IPS-18a (cell line): ENCODE data around the gene PYGO2.
"Not testable (repeated sequence)": the region's sequence is repeated elsewhere in the genome, so short reads cannot be mapped to it uniquely, and the experiment has no call there.

ENCODE experiments used
- H3K27ac ChIP-seq: one replicate; pipeline ENCODE4 v1.5.1; 2013; ENCODE audit warnings: low read length
- H3K27me3 ChIP-seq: one replicate; pipeline ENCODE4 v1.6.1; 2013; ENCODE audit warnings: mild to moderate bottlenecking, low read length; ENCODE audit not compliant: control insufficient read depth, insufficient read depth
- H3K36me3 ChIP-seq: one replicate; pipeline ENCODE4 v1.6.1; 2013; ENCODE audit warnings: low read depth, low read length; ENCODE audit not compliant: control insufficient read depth
- H3K4me1 ChIP-seq: one replicate; pipeline ENCODE4 v1.6.1; 2013; ENCODE audit warnings: low read depth, low read length; ENCODE audit not compliant: control insufficient read depth
- H3K4me3 ChIP-seq: one replicate; pipeline ENCODE4 v1.5.1; 2013; ENCODE audit warnings: low read length
- H3K9ac ChIP-seq: one replicate; pipeline ENCODE4 v1.6.1; 2013; ENCODE audit warnings: mild to moderate bottlenecking, low read length, moderate library complexity
- H3K9me3 ChIP-seq: one replicate; pipeline ENCODE4 v1.6.1; 2013; ENCODE audit warnings: low read depth, low read length; ENCODE audit not compliant: control insufficient read depth

The PYGO2 gene

DNA sequence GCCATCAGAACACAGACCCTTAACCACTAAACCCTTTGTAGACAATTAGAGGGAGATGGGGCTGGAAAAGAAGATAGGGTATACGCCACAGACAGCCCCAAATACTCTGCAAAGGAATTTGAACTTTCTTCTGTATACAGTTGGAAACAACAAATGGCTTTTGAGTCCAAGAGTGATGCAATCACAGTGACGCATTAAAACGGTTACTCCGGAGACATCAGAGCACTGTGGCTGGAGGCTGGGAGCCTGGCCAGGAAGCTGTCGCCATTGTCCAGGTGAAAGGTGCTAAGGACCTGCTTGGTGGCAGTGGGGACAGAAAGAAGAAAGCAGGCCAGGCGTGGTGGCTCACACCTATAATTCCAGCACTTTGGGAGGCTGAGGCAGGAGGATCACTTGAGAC lies 25.7 kb upstream of the PYGO2 start:
- H3K36me3 ChIP-seq, result peaks cover 40% of the 10 kb centered on the region
- H3K9me3 ChIP-seq, result no peaks in the 10 kb centered on the region
- peaks cover 5% of the 10 kb centered on the region for H3K4me1 ChIP-seq
- no peak overlapping the region for H3K4me3 ChIP-seq
- H3K27me3 ChIP-seq, result no peaks in the 10 kb centered on the region
- no peak overlapping the region for H3K27ac ChIP-seq
- no peak overlapping the region for H3K9ac ChIP-seq

DNA sequence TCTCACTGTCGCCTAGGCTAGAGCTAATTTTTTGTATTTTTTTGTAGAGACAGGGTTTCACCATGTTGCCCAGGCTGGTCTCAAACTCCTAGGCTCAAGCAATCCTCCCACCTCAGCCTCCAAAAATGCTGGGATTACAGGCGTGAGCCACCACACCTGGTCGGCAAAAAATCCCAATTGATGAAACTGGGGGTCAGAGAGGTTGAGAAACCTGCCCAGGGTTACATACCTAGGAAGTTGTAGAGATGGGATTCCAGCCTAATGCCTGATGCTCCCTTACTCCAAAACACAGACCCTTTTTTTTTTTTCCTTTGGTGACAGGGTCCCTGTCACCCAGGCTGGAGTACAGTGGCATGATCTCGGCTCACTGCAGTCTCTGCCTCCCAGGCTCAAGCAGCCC lies 25.2 kb upstream of the PYGO2 start:
- H3K27me3 ChIP-seq, H3K27ac ChIP-seq, H3K4me3 ChIP-seq, H3K9ac ChIP-seq, H3K4me1 ChIP-seq, H3K9me3 ChIP-seq: not testable (repeated sequence)
- H3K36me3 ChIP-seq, result peaks cover 40% of the 10 kb centered on the region

GRCh38 chr1:154983776-154984466 lies 22.3 kb upstream of the PYGO2 start:
- Histone ChIP-seq H3K27ac (peak overlapping the region; percentile 74), H3K36me3 (peaks cover 31% of the 10 kb centered on the region)

GRCh38 chr1:154982897-154983648 lies 21.5 kb upstream of the PYGO2 start, which contains the start of gene FLAD1:
Gene FLAD1 (plus strand): TSS chr1:154983344. CDS start chr1:154983695, 351 bp downstream.
- Histone ChIP-seq H3K27me3 (no peaks in the 10 kb centered on the region), H3K4me1 (peaks cover 6% of the 10 kb centered on the region), H3K9me3 (no peaks in the 10 kb centered on the region), H3K27ac (peak within 1 kb of the TSS; percentile 92), H3K4me3 (peak within 1 kb of the TSS; percentile 98), H3K9ac (peak within 1 kb of the TSS; percentile 99), H3K36me3 (peaks cover 29% of the 10 kb centered on the region)

More at GRCh38 chr1:154983776-154984466, 22.3 kb upstream of the PYGO2 start:
- Histone ChIP-seq H3K9me3 (no peaks in the 10 kb centered on the region), H3K27me3 (no peaks in the 10 kb centered on the region), H3K9ac (peak overlapping the region; percentile 99), H3K4me3 (peak overlapping the region; percentile 98), H3K4me1 (peaks cover 6% of the 10 kb centered on the region)

DNA sequence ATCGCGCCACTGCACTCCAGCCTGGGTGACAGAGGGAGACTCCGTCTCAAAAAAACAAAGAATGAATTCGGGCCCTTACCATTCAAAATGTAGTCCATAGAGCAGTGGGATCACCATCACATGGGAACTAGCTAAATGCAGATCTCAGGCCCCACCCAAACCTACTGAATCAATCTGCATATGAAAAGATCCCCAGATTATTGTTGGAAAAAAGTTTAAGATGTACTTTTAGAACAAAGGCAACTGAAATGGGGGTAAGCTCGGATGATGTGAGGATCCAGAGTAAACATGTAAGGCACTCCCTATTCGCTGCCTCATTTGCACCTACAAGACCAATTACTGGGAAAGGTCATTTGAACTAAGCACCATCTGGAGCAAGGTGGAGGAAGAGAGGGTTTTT lies 20.8 kb upstream of the PYGO2 start:
- Histone ChIP-seq H3K4me3 (peak overlapping the region; percentile 75), H3K9me3 (no peaks in the 10 kb centered on the region), H3K4me1 (peaks cover 6% of the 10 kb centered on the region), H3K36me3 (peaks cover 26% of the 10 kb centered on the region), H3K9ac (peak overlapping the region; percentile 91), H3K27me3 (no peaks in the 10 kb centered on the region), H3K27ac (peak overlapping the region; percentile 92)

DNA sequence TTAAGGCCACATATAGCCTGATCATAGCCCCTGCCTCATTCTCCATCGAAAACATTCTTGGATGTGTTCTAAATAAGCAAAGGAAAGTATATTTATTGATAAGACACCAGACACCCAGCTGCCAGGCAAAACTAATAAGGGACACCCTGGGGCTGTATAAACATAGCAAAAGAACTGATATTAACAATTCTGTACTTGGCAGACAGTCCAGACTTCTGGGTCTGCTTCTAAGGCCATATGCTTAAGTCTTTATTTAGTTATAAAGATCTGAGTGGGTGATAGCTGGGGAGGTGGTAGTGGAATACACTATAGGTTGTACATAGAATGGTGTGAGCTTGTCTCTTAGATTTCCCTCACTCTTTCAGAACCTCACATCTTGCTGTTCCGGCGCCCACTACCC lies 16.8 kb upstream of the PYGO2 start:
- Histone ChIP-seq H3K9me3 (no peaks in the 10 kb centered on the region), H3K4me1 (peaks cover 18% of the 10 kb centered on the region), H3K9ac (no peak overlapping the region), H3K27me3 (no peaks in the 10 kb centered on the region), H3K36me3 (peaks cover 23% of the 10 kb centered on the region), H3K4me3 (no peak overlapping the region), H3K27ac (no peak overlapping the region)

- not testable (repeated sequence) for H3K27me3 ChIP-seq, H3K9ac ChIP-seq, H3K4me3 ChIP-seq, H3K9me3 ChIP-seq, H3K27ac ChIP-seq
- Histone ChIP-seq H3K36me3 (peaks cover 23% of the 10 kb centered on the region), H3K4me1 (peaks cover 21% of the 10 kb centered on the region)
Observed at GRCh38 chr1:154977762-154978161, 16.2 kb upstream of the PYGO2 start.

GRCh38 chr1:154975409-154976059 lies 14.0 kb upstream of the PYGO2 start:
- H3K4me3 ChIP-seq, result peak overlapping the region; percentile 90

GRCh38 chr1:154974808-154975408 lies 13.3 kb upstream of the PYGO2 start:
- Histone ChIP-seq H3K27me3 (no peaks in the 10 kb centered on the region), H3K4me3 (peak overlapping the region; percentile 90), H3K27ac (peak overlapping the region; percentile 75), H3K4me1 (peaks cover 27% of the 10 kb centered on the region), H3K9me3 (no peaks in the 10 kb centered on the region), H3K36me3 (peaks cover 20% of the 10 kb centered on the region), H3K9ac (peak overlapping the region; percentile 91)

More at GRCh38 chr1:154975409-154976059, 14.0 kb upstream of the PYGO2 start:
- Histone ChIP-seq H3K36me3 (peaks cover 20% of the 10 kb centered on the region), H3K4me1 (peaks cover 27% of the 10 kb centered on the region), H3K9ac (peak overlapping the region; percentile 91), H3K27me3 (no peaks in the 10 kb centered on the region), H3K9me3 (no peaks in the 10 kb centered on the region), H3K27ac (peak overlapping the region; percentile 75)

- peak within 1 kb of the TSS; percentile 90 for H3K4me3 ChIP-seq
- H3K27me3 ChIP-seq, result no peaks in the 10 kb centered on the region
- H3K36me3 ChIP-seq, result peaks cover 15% of the 10 kb centered on the region
- H3K27ac ChIP-seq, result peak within 1 kb of the TSS; percentile 93
- no peaks in the 10 kb centered on the region for H3K9me3 ChIP-seq
- peaks cover 27% of the 10 kb centered on the region for H3K4me1 ChIP-seq
- H3K9ac ChIP-seq, result peak within 1 kb of the TSS; percentile 91
Observed at GRCh38 chr1:154974102-154974807, 12.7 kb upstream of the PYGO2 start, which contains the start of gene CKS1B. Gene CKS1B (plus strand): TSS chr1:154974681. CDS start chr1:154974746, 65 bp downstream.
